COLO668 (cell line): ENCODE data around the gene ZAP70.
"Not testable (repeated sequence)": the region's sequence is repeated elsewhere in the genome, so short reads cannot be mapped to it uniquely, and the experiment has no call there.

Source experiments
- DNase-seq: peaks from one replicate; lab custom pipeline; 2025; ENCODE audit not compliant: unreplicated experiment; lab: John Stamatoyannopoulos, UW

The ZAP70 gene

DNA sequence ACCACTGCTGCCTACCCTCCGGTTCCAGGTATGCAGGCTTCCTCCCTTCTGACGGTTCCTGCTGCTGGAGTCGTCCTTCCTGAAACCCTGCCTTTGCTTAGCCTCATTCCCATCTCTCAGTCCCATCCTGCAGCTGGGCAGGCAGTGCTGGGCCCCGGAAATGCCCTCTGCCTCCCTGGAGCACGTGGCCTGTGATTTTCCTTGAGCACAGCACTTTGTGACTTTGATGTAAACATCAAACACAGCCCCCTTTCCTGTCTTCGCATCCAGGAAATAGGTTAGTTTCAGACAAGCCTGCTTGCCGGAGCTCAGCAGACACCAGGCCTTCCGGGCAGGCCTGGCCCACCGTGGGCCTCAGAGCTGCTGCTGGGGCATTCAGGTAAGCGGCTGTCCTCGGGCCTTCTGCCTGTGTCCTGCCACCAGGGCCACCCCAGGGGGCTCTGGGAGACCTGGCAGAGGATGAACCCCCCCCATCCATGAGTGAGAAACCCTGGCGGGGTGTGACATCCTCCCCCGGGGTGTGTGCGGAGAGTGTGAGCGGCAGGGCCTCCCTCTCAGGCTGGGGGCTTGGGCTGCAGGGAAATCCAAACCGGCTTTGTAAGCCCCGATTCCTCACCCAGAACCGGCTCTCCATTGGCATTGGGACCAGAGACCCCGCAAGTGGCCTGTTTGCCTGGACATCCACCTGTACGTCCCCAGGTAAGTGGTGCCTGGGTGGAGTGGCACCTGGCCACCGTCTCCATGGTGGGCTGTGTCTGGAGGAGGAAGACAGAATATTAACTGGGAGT lies at the start of gene ZAP70:
ZAP70 (plus strand) TSS at position 281 of the 788 bp plus-strand sequence. CDS start 10,461 bp downstream, outside the sequence.
- DNase-seq = no peak

DNA sequence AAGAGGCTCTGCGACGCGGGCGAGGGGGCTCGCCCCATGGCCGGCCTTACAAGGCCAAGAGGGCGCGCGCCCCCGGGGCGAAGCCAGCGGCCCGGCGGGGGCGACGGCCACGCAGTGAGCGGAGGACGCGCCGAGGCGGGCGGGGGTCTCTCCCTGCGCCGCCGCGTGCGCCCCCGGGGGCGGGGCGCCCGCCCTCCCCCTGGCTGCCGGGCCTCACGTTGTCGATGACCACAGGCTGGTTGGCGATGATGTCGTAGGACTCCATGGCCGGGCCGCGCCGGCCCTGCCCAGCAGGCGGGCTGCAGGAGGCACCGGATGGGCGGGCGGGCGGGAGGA lies 49.8 kb upstream of the ZAP70 start:
- DNase-seq = no peak

DNA sequence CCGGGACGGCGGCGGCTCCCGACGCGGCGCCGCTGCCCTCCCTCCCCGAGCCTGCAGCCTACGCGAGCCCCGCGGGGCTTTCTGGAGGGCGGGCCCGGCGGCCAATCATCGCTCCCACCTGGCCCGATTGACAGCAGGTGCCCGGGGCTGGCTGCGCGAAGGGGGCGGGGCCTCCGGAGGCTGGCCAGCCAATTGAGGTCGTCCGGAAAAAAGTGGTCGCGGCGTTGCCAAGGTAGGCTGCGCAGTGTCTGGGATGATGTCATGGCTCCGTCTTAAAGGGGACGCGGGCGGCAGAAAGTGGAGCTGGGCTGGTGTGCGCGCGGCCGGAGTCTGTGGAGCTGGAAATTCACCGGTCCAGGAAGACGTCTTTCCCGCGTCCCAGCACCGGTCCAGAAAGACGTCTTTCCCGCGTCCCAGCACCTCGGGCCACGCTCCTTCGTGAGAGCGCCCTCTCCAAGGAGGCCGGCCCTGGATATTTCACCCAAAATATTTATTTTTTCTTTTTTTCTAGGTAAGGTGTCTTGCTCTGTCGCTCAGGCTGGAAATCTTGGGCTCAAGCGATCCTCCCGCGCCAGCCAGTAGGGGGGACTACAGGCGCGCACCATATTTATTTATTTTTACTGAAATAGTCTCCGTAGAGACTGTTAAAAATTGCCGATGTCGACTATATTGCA lies 49.3 kb upstream of the ZAP70 start, which contains the start of gene ACTR1B:
ACTR1B (minus strand) TSS at position 83 of the 674 bp plus-strand sequence. CDS start 154 bp downstream, outside the sequence.
- peak; percentile 99 for DNase-seq

DNA sequence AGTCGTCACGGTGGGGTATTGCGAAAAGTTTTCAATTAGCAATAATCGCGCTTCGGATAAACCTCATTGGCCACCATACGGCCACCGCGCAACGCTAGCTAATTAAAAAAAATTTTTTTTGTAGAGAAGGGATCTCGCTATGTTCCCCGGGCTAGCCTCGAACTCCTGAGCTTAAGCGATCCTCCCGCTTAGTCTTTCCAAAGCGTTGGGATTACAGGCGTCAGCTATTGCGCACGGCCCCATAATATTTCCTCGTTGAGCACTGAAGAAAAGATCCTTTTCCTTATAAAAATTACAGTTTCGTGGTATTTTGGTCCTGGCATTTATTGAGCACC lies 48.8 kb upstream of the ZAP70 start:
- DNase-seq = peak; percentile 45

DNA sequence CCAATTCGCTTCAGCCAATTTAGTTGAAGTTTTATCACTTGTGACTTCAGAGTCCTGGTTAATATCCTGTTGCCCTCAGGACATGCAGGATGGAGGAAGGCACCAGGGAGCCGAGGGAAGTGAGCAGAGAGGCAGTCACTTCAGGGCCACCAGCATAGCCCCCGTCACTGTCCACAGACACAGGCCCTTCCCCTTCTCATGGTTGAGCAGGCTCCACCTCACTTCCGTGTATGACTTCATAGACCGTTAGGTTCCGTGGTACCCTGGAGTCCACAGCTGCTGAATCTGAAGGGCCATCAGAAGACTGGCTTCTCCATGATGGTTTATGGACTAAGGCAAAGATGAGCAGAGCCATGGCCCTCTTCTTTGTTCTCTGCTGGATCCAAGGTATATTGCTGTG lies 43.9 kb upstream of the ZAP70 start, which contains the start of gene C2orf92:
C2orf92 (plus strand) TSS at position 266 of the 400 bp plus-strand sequence; CDS start at position 342, 76 bp downstream.
- no peak for DNase-seq

DNA sequence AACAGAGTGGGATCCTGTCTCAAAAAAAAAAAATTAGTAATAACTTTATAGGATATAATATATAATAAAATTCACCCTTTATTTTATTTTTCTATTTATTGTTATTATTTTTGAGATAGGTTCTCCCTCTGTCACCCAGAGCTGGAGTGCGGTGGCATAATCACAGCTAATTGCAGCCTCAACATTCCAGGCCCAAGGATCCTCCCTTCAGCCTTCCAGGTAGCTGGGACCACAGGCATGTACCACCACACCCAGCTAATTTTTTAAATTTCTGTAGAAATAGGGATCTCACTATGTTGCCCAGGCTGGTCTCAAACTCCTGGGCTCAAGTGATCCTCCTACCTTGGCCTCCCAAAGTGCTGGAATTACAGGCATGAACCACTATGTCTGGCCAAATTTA lies 42.9 kb upstream of the ZAP70 start:
- no peak for DNase-seq

DNA sequence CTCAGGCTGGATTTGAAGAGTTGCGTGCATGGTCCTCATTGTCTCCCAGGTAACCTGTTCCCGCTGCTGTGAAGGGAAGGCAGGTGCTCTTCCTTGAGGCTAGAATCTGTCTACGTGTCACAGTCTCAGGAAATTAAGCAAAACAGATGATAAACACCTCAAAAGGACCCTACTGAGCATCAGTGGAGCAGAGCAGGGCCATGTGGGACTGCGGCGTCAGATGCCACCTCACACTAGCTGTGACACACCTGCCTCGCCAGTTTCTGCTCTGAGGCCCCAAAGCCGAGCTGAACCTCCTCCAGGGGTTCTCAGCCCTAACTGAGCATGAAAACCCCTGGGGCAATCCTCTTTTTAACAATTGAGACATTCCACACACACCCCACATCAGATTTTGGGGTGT lies 41.9 kb upstream of the ZAP70 start:
- no peak for DNase-seq

DNA sequence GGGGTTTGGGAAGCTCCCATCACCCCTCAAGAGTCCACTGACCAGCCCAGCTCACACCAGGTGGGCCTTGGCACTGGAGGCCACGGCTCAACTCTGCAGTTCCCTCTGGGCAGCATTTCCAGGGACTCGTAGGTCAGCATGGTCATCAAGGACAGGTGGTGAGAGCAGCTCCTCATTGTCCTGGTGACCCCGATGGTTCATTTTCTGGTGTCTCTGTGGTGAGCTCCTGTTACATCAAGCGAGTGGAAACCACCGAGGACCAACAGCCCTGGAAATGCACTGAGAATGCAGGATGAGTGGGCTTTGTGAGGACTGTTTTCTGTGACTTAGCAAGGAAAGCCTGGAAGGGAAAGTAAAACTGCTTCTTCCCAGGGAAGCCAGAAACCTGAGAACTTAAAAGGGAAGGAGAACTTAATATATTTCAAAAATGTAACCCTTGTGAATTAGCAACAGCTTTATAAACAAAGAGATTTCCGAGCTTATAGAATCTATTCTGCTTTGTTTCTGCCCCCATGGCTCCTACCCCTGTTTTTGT lies 40.7 kb upstream of the ZAP70 start:
- DNase-seq = not testable (repeated sequence)

DNA sequence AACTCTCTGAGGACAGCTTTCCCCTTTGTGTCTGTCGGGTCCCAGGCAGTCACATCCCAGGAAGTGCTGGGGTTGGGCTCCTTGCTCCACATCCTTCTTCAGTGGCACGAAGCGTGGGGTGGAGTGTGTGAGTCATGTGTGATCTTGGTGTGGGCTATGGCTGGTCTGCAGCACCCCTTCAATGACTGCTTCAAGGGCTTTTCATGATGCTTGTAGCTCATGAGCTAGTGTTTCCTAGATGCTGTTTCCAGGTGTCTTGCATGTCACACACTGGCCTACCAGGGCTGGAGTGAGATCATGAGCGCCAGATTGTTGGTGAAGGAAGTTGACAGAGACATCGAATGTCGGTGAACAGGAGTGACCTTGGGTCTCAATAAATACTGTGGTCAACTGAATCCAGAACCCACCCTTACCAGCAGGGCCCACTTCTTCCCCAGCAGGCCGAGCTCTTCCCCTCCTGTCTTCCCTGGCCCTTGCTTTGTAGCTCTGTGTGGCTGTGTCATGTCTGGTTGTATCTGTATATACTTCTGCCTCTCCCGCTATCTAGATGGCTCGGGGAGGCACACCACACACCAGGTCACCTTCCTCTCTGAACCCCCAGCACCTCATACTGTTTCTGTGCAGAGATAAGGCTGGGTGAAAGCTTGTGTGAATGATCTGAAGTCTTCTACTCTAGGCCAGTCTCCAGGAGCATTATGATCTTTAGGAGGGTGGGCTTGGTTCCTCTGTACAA lies 40.0 kb upstream of the ZAP70 start:
- no peak for DNase-seq

DNA sequence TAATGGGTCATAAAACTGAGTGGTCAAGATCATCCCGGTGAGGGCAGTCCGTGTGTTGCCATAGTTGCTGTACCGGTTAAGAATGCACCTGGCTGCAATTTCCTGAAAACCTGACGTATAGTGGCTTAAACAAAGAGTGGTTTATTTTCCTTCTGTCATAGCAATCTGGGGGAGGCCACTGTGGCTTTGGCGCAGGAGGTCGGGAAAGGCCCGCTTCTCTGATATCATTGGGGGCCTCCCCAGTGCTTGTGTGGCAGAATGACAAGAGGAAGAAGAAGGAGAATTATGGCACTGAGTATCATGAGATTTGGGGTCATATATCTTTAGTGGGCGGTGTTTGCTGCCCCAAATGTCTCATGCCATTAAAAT lies 39.5 kb upstream of the ZAP70 start:
- DNase-seq = no peak

DNA sequence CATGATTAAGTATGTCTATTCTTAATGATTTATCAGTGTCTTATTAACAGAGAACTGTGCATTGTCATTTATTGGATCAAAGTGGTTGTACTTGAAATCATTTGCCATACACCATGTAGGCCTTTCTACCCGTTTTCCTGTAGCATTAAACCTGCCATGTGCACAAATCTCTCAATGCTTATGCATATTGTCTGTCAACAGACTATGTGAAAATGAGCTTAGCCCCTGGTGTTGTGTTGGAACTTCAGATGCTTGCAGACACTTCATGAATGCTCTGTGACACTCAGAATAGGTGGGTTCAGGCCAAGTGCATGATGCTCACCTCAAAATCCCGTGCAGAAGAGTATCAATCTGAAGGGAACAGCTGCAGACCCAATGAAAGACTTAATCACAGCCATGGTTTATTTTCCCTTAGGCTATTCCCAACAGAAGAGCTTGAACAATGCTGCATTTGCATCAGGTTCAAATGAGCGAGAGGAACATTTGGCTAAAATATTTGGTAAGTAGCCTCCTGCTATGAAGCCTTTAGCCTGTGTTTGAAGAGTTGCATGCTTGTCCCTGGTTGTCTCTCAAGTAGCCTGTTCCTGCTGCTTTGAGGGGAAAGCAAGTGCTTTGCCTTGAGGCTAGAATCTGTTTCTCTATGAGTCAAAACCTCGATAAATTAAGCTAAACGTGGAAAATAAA lies 37.8 kb upstream of the ZAP70 start:
- DNase-seq = no peak

DNA sequence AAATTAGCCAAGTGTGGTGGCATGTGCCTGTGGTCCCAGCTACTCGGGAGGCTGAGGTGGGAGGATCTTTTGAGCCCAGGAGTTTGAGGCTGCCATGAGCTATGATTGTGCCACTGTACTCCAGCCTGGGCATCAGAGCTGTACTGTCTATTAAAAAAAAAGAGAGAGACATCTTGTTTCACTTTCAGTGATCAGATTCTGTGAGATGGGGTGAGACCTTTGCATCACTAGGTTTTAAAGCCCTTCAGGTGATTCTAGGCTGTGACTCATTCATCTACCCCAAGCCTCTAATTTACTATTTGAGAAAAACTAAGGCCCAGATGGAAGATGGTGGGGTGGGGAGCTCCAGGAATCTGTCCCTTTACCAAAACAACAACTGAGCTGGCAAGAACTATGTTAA lies 36.8 kb upstream of the ZAP70 start:
- DNase-seq = no peak

DNA sequence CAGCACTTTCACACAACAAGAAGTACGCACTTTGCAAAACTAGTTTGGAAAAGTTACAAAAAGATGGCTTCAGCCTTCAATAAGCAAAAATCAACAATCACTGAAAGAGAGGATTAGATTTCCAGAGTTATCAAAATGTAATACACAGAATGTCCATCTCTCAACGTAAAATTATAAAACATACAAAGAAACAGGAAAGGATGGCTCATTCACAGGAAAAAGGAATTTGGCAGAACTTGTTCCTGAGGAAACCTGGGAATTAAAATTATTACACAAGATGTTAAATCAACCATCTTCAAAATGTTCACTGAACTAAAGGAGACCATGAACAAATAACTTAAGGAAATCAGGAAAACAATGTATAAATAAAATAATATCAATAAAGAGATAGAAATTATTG lies 35.9 kb upstream of the ZAP70 start:
- DNase-seq = no peak

DNA sequence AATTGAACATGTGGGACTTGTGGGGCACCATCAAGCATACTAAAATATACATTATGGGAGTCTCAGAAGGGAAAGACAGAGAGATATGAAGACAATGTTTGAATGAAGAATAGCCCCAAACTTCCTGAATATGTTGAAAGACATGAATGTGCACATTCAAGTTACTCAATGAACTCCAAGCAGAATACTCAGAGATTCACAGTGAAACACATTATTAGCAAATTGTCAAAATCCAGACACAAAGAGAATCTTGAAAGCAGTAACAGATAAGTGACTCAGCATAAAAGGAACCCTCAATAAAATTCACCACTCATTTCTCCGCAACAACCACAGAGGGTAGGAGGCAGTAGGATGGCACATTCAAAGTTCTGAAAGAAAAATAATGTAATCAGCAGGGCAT lies 35.1 kb upstream of the ZAP70 start:
- no peak for DNase-seq

DNA sequence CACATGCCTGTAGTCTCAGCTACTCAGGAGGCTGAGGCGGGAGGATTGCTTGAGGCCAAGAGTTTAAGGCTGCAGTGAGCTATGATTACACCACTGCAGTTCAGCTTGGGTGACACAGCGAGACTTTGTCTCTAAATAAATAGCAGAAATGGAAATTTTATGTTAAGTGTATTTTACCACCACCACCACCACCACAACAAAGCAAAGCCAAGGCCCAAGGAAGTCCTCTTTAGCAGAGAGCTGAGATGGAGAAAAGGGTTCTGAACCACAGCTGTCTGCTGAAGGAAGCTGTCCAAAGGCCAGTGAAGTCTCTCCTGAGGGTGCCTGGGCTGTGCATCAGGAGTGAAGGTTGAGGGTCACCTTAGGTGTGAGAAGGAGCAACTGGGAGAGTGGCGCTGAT lies 26.1 kb upstream of the ZAP70 start:
- not testable (repeated sequence) for DNase-seq

DNA sequence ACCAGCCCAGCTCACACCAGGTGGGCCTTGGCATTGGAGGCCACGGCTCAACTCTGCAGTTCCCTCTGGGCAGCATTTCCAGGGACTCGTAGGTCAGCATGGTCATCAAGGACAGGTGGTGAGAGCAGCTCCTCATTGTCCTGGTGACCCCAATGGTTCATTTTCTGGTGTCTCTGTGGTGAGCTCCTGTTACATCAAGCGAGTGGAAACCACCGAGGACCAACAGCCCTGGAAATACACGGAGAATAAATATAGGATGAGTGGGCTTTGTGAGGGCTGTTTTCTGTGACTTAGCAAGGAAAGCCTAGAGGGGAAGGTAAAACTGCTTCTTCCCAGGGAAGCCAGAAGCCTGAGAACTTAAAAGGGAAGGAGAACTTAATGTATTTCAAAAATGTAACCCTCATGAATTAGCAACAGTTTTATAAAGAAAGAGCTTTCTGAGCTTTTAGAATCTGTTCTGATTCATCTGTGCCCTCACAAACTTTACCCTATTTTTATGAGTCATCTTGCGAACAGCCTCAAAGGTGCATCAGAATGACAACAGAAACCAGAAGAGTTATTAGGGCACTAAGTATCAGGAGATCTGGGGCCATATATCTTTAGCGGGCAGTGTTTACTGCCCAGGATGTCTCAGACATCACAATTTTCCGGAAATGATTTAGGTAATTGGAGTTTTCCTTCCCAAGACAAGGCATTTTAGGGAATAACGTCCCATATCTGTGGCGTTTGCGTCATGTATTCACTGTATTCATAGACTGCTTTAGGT lies 25.1 kb upstream of the ZAP70 start:
- DNase-seq = no peak

DNA sequence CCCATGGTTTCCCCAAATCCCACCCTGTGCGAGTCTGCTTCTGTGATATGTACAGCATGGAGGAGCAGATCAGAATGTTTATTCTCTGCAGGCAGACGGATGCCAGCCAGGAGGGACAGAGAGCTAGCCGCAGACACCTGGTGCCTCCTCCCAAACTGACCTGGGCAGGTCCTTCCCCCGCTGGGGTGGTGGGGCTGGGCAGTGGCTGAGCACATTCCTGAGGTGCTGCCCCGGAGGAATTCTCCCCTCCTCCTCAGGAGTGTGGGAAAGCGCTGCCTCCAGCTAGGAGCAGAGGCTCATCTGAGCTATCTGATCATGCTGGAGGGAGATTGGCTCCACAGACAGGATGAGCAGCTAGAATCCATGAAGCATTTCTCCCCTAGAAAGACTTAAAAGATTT lies 22.2 kb upstream of the ZAP70 start:
- DNase-seq = no peak

DNA sequence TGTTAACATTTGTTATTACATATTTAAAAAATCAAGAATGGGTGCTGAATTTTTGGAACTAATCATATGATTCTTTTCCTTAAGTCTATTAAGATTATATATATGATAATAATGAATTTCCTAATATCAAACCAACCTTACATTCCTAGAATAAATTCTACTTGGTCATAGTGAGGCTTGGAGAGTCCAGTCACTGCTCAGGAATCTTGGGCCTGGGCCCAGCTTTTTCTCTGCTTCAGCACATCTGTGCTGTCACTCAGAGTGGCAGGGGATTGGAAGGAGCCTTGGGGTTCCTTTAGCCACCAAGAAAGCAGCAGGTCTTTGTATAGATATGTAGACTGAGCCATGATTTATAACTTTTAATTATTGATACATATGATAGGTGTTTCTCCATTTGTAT lies 19.9 kb upstream of the ZAP70 start:
- DNase-seq = no peak

DNA sequence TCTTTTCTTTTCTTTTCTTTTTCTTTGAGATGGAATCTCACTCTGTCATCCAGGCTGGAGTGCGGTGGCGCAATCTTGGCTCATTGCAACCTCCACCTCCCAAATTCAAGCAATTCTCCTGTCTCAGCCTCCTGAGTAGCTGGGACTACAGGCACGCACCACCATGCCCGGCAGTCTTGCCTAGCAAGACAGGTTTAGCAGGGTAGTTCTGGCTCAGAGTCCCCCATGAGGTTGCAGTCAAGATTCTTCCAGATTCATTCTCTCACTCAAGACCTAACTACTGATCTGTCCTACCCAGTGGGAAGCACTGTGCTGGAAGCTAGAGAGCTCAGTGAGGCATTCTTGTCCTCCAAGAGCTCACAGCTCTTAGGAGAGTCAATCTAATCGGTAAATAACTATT lies 17.6 kb upstream of the ZAP70 start:
- no peak for DNase-seq
